Measurements from ENCODE around the gene ZNF708.
A peak's percentile ranks its signal among the peaks of the same experiment; 100 is the strongest.
"Not testable (repeated sequence)": the region's sequence is repeated elsewhere in the genome, so short reads cannot be mapped to it uniquely, and the experiment has no call there.

The ZNF708 gene

GRCh38 chr19:21328885-21329605 is at the start of gene ZNF708:
ZNF708 (minus strand) TSS chr19:21329410; CDS start chr19:21329212, 198 bp downstream.
- DNase-seq (ENCODE audit: low read depth): peak; percentile 60
- H3K4me3 ChIP-seq (ENCODE audit: low read depth, low read length): peak within 1 kb of the TSS; percentile 92

- no peak overlapping the region for H3K4me3 ChIP-seq (ENCODE audit: low read depth, low read length)
- DNase-seq (ENCODE audit: low read depth): no peak
These were observed 33.1 kb upstream of the ZNF708 start for GRCh38 chr19:21362291-21362690.

- DNase-seq (ENCODE audit: low read depth): peak; percentile 87
- H3K4me3 ChIP-seq (ENCODE audit: low read depth, low read length): peak within 1 kb of the TSS; percentile 87
These were observed 29.7 kb upstream of the ZNF708 start, which contains the start of gene ZNF738 for GRCh38 chr19:21358768-21359451. ZNF738 (plus strand) TSS chr19:21359000; CDS start chr19:21359141, 141 bp downstream.

GRCh38 chr19:21352830-21353229 is 23.6 kb upstream of the ZNF708 start:
- no peak for DNase-seq (ENCODE audit: low read depth)
- no peak overlapping the region for H3K4me3 ChIP-seq (ENCODE audit: low read depth, low read length)

- not testable (repeated sequence) for H3K4me3 ChIP-seq (ENCODE audit: low read depth, low read length)
These were observed 15.6 kb upstream of the ZNF708 start for GRCh38 chr19:21344841-21345240.

GRCh38 chr19:21335721-21336120 is 6.5 kb upstream of the ZNF708 start:
- no peak for DNase-seq (ENCODE audit: low read depth)

More at GRCh38 chr19:21344841-21345240, 15.6 kb upstream of the ZNF708 start:
- DNase-seq (ENCODE audit: low read depth): not testable (repeated sequence)

GRCh38 chr19:21328406-21328805 is 804 bp downstream of the ZNF708 start:
- peak overlapping the region; percentile 92 for H3K4me3 ChIP-seq (ENCODE audit: low read depth, low read length)
- DNase-seq (ENCODE audit: low read depth): no peak

More at GRCh38 chr19:21335721-21336120, 6.5 kb upstream of the ZNF708 start:
- H3K4me3 ChIP-seq (ENCODE audit: low read depth, low read length): no peak overlapping the region

GRCh38 chr19:21326169-21326568 is 3.0 kb downstream of the ZNF708 start:
- no peak for DNase-seq (ENCODE audit: low read depth)
- H3K4me3 ChIP-seq (ENCODE audit: low read depth, low read length): no peak overlapping the region

GRCh38 chr19:21323000-21323399 is 6.2 kb downstream of the ZNF708 start:
- H3K4me3 ChIP-seq (ENCODE audit: low read depth, low read length): no peak overlapping the region
- DNase-seq (ENCODE audit: low read depth): no peak

- H3K4me3 ChIP-seq (ENCODE audit: low read depth, low read length): no peak overlapping the region
- no peak for DNase-seq (ENCODE audit: low read depth)
These were observed 6.7 kb downstream of the ZNF708 start for GRCh38 chr19:21322528-21322927.

- DNase-seq (ENCODE audit: low read depth): no peak
- H3K4me3 ChIP-seq (ENCODE audit: low read depth, low read length): no peak overlapping the region
These were observed 7.2 kb downstream of the ZNF708 start for GRCh38 chr19:21321996-21322395.

GRCh38 chr19:21321134-21321533 is 8.1 kb downstream of the ZNF708 start:
- H3K4me3 ChIP-seq (ENCODE audit: low read depth, low read length): no peak overlapping the region
- no peak for DNase-seq (ENCODE audit: low read depth)

GRCh38 chr19:21317821-21318220 is 11.4 kb downstream of the ZNF708 start:
- H3K4me3 ChIP-seq (ENCODE audit: low read depth, low read length): no peak overlapping the region
- no peak for DNase-seq (ENCODE audit: low read depth)

GRCh38 chr19:21314676-21315075 is 14.5 kb downstream of the ZNF708 start:
- H3K4me3 ChIP-seq (ENCODE audit: low read depth, low read length): no peak overlapping the region
- no peak for DNase-seq (ENCODE audit: low read depth)

GRCh38 chr19:21312807-21313206 is 16.4 kb downstream of the ZNF708 start:
- DNase-seq (ENCODE audit: low read depth); H3K4me3 ChIP-seq (ENCODE audit: low read depth, low read length): not testable (repeated sequence)

- no peak overlapping the region for H3K4me3 ChIP-seq (ENCODE audit: low read depth, low read length)
These were observed 20.4 kb downstream of the ZNF708 start for GRCh38 chr19:21308773-21309172.

GRCh38 chr19:21306881-21307479 is 22.2 kb downstream of the ZNF708 start:
- not testable (repeated sequence) for H3K4me3 ChIP-seq (ENCODE audit: low read depth, low read length); DNase-seq (ENCODE audit: low read depth)

More at GRCh38 chr19:21308773-21309172, 20.4 kb downstream of the ZNF708 start:
- DNase-seq (ENCODE audit: low read depth): no peak

GRCh38 chr19:21293768-21294167 is 35.4 kb downstream of the ZNF708 start:
- not testable (repeated sequence) for H3K4me3 ChIP-seq (ENCODE audit: low read depth, low read length); DNase-seq (ENCODE audit: low read depth)

GRCh38 chr19:21269813-21270212 is 59.4 kb downstream of the ZNF708 start:
- no peak overlapping the region for H3K4me3 ChIP-seq (ENCODE audit: low read depth, low read length)
- DNase-seq (ENCODE audit: low read depth): no peak

GRCh38 chr19:21264891-21265290 is 64.3 kb downstream of the ZNF708 start:
- no peak for DNase-seq (ENCODE audit: low read depth)
- H3K4me3 ChIP-seq (ENCODE audit: low read depth, low read length): no peak overlapping the region
